GM15510 (cell line): Measurements from ENCODE around the gene CALN1.

Experiments
- POLR2A ChIP-seq: IDR thresholded peaks from 3 replicates; pipeline ENCODE4 v1.6.1; 2011; ENCODE audit warnings: borderline replicate concordance; ENCODE audit not compliant: insufficient read length; ENCODE audit errors: extremely low read depth

CALN1 gene

DNA sequence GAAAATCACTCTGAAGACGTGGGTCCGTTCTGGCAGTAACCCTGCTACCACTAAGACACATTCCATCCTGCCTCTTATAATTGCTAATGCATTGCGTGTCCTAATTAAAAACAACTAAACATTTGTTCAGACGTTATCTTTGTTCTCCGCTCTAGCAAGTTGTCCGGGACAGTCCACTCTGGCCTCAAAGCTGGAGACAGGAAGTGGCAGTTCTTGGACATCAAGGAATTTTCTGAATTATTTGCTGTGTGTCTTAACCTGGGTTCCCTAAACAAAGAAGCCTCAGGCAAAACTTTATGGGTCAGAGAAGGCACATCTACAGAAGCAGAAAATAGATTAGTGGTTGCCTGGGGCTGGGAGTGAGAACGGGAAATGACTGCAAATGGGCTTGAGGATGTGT lies 199.1 kb downstream of the CALN1 start:
- no peak for TF ChIP-seq POLR2A

GRCh38 chr7:72211175-72211574 lies 201.0 kb downstream of the CALN1 start:
- no peak for TF ChIP-seq POLR2A

- TF ChIP-seq POLR2A: no peak
These were observed 216.0 kb downstream of the CALN1 start for GRCh38 chr7:72196176-72196575.

DNA sequence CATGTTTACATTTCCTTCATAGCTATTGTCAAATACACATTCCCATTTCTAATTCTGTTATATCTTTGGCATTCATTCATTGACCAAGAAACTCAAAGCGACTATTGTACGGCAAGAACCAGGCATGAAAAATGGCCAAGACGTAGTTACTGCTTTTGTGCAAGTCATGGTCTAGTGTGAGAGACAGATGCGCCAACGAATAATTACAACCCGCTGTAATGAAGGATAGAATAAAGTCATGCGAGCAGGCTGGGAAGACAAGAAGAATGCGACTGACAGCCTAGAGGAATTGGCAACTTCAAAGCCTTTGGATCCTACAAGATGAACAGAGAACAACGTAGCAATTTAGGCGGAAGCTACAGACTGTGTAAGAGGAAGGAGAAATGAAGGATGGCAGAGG lies 221.2 kb downstream of the CALN1 start:
- no peak for TF ChIP-seq POLR2A

- TF ChIP-seq POLR2A: no peak
These were observed 222.0 kb downstream of the CALN1 start for GRCh38 chr7:72190146-72190545.

DNA sequence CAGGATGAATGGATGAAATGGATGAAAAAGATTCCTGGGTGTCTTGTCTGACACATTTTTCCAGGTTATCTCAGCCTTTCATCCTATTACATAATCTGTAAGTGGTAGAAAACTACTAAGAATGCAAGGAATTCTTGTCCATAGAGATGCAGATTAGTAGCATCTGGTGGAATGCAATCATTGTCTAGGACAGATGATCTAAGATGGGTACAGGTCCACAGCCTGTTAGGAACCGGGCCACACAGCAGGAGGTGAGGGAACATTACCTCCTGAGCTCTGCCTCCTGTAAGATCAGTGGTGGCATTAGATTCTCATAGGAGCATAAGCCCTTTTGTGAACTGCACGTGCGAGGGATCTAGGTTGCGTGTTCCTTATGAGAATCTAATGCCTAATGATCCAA lies 225.0 kb downstream of the CALN1 start:
- no peak for TF ChIP-seq POLR2A

- no peak for TF ChIP-seq POLR2A
These were observed 228.3 kb downstream of the CALN1 start for GRCh38 chr7:72183835-72184234.

DNA sequence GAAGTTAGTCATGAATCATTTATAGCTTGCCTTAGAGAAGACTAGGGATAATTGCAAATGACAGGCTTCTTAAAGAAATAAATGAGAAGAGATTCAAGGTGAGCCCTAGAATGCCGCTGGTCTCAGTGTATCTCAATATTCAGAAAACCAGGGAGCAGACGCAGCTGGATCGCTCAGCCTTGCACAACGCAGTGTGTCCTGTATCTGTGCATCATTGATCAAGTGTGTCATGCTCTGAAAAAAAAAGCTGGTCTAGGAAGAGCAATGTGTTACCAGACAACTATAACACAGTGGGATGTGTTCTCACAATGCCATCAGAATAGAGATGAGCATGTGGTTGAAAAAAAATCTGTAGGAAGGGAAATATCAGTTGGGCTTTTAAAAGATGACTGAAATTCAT lies 230.1 kb downstream of the CALN1 start:
- TF ChIP-seq POLR2A: no peak

- no peak for TF ChIP-seq POLR2A
These were observed 235.3 kb downstream of the CALN1 start for GRCh38 chr7:72176875-72177274.

GRCh38 chr7:72170475-72170874 lies 241.7 kb downstream of the CALN1 start:
- no peak for TF ChIP-seq POLR2A

DNA sequence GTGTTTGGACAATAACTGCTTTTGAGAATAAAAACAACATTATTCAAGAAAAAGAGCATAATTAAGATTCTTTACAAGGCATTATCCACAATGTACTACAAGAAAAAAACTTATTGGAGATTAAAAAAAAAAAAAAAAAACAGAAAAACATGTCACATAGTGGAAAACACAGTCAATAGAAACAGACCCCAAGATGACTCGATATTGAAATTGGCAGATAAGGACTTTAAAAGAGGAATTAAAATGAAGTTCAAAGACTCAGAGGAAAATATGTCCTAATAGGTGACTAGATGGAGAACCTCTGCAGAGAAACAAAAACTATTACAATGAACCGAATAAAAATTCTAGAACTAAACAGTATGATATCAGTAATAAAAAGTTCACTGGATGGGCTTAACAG lies 248.9 kb downstream of the CALN1 start:
- no peak for TF ChIP-seq POLR2A

- no peak for TF ChIP-seq POLR2A
These were observed 250.6 kb downstream of the CALN1 start for GRCh38 chr7:72161534-72161933.

- no peak for TF ChIP-seq POLR2A
These were observed 252.2 kb downstream of the CALN1 start for GRCh38 chr7:72159911-72160310.

- TF ChIP-seq POLR2A: no peak
These were observed 255.5 kb downstream of the CALN1 start for GRCh38 chr7:72156671-72157070.

DNA sequence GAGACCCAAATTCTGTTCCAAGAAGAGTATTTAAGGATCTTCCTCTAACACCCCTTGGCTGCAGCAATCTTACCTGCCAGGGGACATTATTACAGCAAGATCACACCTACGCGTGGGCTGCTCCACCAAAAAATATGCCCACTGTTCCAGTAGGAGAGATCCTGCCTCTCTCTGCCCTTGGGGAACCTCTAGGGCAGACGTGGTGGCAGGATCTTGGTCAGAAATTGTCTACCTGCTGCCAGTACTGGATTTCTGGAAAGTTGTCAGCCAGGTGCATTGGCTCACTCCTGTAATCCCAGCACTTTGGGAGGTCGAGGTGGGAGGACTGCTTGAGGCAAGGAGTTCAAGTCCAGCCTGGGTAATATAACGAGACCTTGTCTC lies 259.0 kb downstream of the CALN1 start:
- no peak for TF ChIP-seq POLR2A

- no peak for TF ChIP-seq POLR2A
These were observed 259.7 kb downstream of the CALN1 start for GRCh38 chr7:72152161-72153131.
